Stimulated activated CD8-positive, alpha-beta memory T cell treated with anti-CD3 and anti-CD28 coated beads, Interleukin-7, amount 100 ng/mL, for 4 hours (primary cell): ENCODE data around the gene SHFL.

Source experiments
- DNase-seq, 2 donors: peaks; one replicate each; pipeline ENCODE4 v3.0.0-alpha.2; 2020; ENCODE audit warnings: low read depth in 2 of 2

The SHFL gene

GRCh38 chr19:10133596-10133995, 47.5 kb downstream of the SHFL start:
- DNase-seq = no peak

GRCh38 chr19:10134040-10134439, 47.9 kb downstream of the SHFL start:
- no peak for DNase-seq

GRCh38 chr19:10135551-10136334, 49.6 kb downstream of the SHFL start:
- DNase-seq = no peak

DNA sequence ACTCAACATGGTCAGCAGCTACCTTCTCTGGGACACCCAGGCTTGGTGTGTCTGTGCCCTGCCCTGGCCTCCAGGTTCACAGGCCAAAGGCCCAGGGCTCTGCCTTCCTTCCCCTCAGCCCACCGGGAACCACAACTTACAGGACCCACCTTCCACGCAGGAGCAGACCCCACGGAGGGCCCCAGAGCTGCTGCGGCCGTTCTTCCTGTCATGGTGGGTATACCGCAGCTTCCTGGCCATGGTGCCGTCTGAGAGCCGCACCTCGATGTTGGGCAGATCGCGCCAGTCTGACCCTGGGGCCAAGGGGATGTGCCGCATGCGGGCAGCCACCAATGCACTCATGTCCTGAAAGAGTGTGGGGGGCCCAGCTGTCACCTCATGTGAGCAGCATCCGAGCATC, 50.8 kb downstream of the SHFL start:
- no peak for DNase-seq

DNA sequence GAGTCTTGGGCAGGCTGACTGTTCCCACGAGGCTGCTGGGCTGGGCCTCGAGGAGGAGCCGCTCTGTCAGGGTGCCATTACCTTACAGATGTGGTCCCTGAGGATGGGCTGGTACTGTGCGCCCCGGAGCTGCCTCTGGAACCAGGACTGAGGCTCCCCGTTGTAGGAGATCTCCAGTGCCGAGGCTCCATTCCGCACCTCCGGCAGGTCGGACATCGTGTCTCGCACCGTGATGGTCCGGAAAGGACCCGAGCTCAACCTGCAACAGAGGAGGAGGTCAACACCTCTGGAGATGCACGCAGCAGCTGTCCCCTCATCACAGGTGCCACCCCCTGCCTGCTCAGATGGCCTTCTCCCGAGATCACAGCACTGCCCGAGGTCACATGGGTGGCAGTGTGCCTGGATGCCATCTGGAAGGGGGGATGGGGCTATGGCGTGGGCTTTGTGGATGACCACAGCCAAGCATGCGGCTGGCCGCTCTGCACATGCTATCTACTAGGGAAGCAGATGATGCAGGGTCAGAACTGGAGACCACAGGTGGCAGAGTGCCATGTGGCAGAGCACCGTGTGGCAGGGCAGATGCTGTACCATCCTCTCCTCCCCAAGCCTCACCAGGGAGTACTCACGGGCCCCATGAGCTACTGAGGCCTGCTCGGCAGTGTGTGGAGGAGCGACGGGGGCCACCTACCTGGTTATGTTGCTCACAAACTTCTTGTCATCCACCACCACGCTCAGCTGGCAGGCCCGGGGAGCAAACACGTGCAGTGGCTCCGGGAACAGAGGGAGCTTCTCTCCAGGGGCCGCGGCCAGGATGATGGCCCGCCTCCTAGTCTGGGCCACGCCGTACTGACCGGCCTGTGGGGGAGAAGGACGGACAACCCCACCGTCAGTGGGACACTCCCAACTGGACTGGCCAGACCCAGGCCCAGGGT, 51.9 kb downstream of the SHFL start:
- DNase-seq = no peak

- no peak for DNase-seq
These were observed 53.0 kb downstream of the SHFL start for GRCh38 chr19:10138879-10139795.

DNA sequence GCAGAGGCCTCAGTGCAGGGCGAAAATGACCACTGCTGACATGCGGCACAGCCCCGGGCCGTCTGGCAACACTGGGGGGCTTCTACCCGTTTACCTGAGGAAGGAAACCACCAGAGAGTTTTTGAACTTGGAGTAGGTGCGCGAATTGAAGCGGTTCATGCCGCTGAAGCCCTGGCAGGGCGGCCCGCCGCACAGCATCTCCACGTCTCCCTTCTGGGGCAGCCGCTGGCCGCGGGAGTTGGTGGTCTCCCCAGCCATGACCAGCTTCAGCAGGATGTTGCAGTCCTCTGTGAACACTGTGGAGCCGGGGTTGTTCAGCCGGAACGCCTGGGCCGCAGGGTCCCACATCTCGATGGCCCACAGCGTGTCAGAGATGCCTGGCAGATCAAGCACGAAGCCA, 53.8 kb downstream of the SHFL start:
- DNase-seq = no peak

DNA sequence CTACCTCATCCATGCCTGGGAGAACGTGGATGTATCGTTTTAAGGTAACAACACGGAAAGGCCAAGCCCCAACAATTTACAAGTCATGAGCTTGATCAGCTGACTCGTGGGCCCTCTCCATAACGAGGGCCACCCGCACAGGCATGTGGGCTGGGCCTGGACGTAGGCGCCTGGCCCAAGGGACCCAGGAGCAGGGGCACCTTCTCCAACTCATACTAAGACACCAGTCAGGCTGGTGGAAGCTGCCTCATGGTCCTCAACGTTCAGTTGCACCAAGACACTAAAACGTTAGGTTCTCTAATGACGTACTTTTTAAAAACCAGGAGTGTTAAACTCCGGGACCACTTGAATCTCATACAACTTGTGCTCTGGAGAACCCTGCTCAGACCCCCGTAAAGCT, 55.4 kb downstream of the SHFL start:
- DNase-seq = no peak

GRCh38 chr19:10141973-10142372, 55.9 kb downstream of the SHFL start:
- no peak for DNase-seq
